ENCODE measurements around the gene TICRR. TPM values are rescaled to one million over a fixed set of nuclear protein-coding genes. Genes with fewer than 3 reads are reported as not detected.
A peak's percentile ranks its signal among the peaks of the same experiment; 100 is the strongest.

Gene TICRR
- polyA plus RNA-seq, 2 of the 4 experiments (the other 2 are of a cell fraction) = 7.8 to 11.6 TPM

DNA sequence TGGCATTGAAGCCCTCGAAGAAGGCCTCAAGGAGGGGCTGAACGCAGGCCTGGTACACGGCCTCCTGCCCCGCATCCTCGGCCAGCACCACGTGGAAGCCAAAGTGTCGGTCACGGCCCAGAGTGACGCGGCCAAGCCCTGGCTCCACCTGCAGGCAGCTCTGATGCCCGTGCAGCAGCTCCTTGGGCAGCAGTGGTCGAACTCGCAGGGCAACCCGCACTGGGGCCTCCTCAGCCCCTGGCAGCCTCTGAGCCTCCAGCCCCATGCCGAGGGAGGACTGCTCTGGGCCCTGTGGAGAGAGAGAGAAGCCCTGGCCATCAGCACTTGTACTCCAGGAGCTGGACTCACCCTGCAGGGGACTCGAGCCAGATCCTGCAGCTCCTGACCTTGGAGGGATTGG, 77.4 kb downstream of the TICRR start:
- CTCF ChIA-PET = interaction anchor here (1.2 to 1.9 kb wide), 5 partner anchors 10 to 294 kb away, joined by 3 to 5 read pairs (median 3); no protein-coding TSS in a partner anchor
- Histone ChIP-seq H3K4me3 (no peak overlapping the region), H3K9me3 (no peaks in the 10 kb centered on the region), H3K4me2 (no peak overlapping the region), H3K27ac (no peak overlapping the region), H3K4me1 (peaks cover 4% of the 10 kb centered on the region; the same call in 1 of the 3 replicates)
- TF ChIP-seq, protein P1, sequence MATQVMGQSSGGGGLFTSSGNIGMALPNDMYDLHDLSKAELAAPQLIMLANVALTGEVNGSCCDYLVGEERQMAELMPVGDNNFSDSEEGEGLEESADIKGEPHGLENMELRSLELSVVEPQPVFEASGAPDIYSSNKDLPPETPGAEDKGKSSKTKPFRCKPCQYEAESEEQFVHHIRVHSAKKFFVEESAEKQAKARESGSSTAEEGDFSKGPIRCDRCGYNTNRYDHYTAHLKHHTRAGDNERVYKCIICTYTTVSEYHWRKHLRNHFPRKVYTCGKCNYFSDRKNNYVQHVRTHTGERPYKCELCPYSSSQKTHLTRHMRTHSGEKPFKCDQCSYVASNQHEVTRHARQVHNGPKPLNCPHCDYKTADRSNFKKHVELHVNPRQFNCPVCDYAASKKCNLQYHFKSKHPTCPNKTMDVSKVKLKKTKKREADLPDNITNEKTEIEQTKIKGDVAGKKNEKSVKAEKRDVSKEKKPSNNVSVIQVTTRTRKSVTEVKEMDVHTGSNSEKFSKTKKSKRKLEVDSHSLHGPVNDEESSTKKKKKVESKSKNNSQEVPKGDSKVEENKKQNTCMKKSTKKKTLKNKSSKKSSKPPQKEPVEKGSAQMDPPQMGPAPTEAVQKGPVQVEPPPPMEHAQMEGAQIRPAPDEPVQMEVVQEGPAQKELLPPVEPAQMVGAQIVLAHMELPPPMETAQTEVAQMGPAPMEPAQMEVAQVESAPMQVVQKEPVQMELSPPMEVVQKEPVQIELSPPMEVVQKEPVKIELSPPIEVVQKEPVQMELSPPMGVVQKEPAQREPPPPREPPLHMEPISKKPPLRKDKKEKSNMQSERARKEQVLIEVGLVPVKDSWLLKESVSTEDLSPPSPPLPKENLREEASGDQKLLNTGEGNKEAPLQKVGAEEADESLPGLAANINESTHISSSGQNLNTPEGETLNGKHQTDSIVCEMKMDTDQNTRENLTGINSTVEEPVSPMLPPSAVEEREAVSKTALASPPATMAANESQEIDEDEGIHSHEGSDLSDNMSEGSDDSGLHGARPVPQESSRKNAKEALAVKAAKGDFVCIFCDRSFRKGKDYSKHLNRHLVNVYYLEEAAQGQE (IDR thresholded peaks at IDR 0.05) = no peak
- TF ChIP-seq ZC3H11A (IDR thresholded peaks at IDR 0.05) (no peak), MAZ (IDR thresholded peaks at IDR 0.05; ENCODE audit: borderline replicate concordance, low read depth, low read length) (no peak), CBX8 (IDR thresholded peaks at IDR 0.05) (no peak), KDM1A (IDR thresholded peaks at IDR 0.05; ENCODE audit: low read depth) (no peak), PHF8 (IDR thresholded peaks at IDR 0.05; ENCODE audit: borderline replicate concordance, low read depth) (no peak), RCOR1 (IDR thresholded peaks at IDR 0.05; ENCODE audit: low read depth, low read length) (no peak)
- TF ChIP-seq, protein P2, sequence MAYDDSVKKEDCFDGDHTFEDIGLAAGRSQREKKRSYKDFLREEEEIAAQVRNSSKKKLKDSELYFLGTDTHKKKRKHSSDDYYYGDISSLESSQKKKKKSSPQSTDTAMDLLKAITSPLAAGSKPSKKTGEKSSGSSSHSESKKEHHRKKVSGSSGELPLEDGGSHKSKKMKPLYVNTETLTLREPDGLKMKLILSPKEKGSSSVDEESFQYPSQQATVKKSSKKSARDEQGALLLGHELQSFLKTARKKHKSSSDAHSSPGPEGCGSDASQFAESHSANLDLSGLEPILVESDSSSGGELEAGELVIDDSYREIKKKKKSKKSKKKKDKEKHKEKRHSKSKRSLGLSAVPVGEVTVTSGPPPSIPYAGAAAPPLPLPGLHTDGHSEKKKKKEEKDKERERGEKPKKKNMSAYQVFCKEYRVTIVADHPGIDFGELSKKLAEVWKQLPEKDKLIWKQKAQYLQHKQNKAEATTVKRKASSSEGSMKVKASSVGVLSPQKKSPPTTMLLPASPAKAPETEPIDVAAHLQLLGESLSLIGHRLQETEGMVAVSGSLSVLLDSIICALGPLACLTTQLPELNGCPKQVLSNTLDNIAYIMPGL (CRISPR knock-in tag; IDR thresholded peaks at IDR 0.05; ENCODE audit: borderline replicate concordance) = no peak
- 90% methylated on average over 15 of the region's 16 CpGs for WGBS (ENCODE audit: missing lambda C conversion rate)
- no peak for FAIRE-seq
- peak; percentile 9 to 10; a peak in 1 of 6 replicates for ATAC-seq
- DNase-seq (ENCODE audit: low read depth in 1 of 2, low spot score in 1 of 2) = no peak
- POLR2A ChIA-PET = interaction anchor here (0.7 kb wide), 1 partner anchor 241 kb away, joined by 3 read pairs; the partner anchor contains the start of gene AP3S2

DNA sequence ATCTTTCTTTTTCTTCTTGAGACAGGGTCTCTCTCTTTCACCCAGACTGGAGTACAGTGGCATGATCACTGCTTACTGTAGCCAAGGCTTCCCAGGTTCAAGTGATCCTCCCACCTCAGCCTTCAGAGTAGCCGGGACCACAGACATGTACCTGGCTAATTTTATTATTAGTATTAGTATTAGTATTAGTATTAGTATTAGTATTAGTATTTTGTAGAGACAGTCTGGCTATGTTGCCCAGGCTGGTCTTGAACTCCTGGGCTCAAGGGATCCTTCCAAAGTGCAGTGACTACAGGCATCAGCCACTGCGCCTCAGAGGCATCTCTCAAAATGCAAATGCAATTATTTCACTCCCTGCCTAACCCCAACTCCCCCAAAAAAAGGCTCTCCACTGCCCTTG, 78.3 kb downstream of the TICRR start:
- 97% methylated on average over 2 of the region's 2 CpGs for WGBS (ENCODE audit: missing lambda C conversion rate)
- no peak for ATAC-seq
- POLR2A ChIA-PET = interaction anchor here (0.7 kb wide), 1 partner anchor 240 kb away, joined by 3 read pairs; the partner anchor contains the start of gene AP3S2
- CTCF ChIA-PET = interaction anchor here (1.6 to 1.8 kb wide), 2 partner anchors 11 to 48 kb away, joined by 3 to 5 read pairs; no protein-coding TSS in a partner anchor
- TF ChIP-seq, protein P3, sequence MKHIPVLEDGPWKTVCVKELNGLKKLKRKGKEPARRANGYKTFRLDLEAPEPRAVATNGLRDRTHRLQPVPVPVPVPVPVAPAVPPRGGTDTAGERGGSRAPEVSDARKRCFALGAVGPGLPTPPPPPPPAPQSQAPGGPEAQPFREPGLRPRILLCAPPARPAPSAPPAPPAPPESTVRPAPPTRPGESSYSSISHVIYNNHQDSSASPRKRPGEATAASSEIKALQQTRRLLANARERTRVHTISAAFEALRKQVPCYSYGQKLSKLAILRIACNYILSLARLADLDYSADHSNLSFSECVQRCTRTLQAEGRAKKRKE (CRISPR knock-in tag; IDR thresholded peaks at IDR 0.05; ENCODE audit: low read depth) = no peak
- TF ChIP-seq NR3C1 (IDR thresholded peaks at IDR 0.05) (no peak), EHF (CRISPR knock-in tag; IDR thresholded peaks at IDR 0.05) (no peak), FOSL2 (IDR thresholded peaks at IDR 0.05) (no peak), FOSL2 (CRISPR knock-in tag; IDR thresholded peaks at IDR 0.05) (no peak)
- DNase-seq (ENCODE audit: low read depth in 1 of 2, low spot score in 1 of 2) = no peak
- no peaks in the 10 kb centered on the region for H3K9me3 ChIP-seq
- H3K4me1 ChIP-seq = peaks cover 4% of the 10 kb centered on the region; the same call in 1 of the 3 replicates
- H3K4me2 ChIP-seq = no peak overlapping the region
- no peak overlapping the region for H3K27ac ChIP-seq
- FAIRE-seq = no peak
- H3K4me3 ChIP-seq = no peak overlapping the region

DNA sequence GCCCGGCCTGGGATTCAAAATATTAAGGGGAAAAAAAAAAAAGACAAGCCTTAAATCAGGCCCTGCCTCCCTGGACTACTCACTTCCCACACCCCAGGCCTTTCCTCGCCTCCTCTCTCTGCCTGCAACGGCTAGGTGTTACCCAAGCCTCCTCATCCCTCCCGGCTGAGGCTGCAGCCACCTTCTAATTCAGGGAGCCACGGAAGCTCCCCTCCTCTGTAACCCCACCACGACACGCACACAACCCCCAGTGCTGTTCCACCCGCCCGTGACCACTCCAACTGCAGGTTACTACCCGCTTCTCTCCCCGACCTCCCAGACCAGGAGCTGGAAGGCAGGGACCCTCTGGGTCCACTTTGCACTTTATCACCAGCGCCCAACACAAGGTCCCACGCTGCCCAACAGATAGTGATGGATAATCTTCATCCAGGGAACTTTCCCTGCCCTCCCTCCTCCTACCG, 79.1 kb downstream of the TICRR start:
- Histone ChIP-seq H3K9me3 (no peaks in the 10 kb centered on the region), H3K4me3 (peak overlapping the region; percentile 71), H3K27ac (peak overlapping the region; percentile 73 to 87), H3K4me1 (peaks cover 4% of the 10 kb centered on the region; the same call in 1 of the 3 replicates), H3K4me2 (peak overlapping the region; percentile 94)
- no peak for FAIRE-seq
- ATAC-seq = peak in 1 of 2 experiments; percentile 11; a peak in 2 of 6 replicates
- TF ChIP-seq, protein P2 (CRISPR knock-in tag; IDR thresholded peaks at IDR 0.05; ENCODE audit: borderline replicate concordance) = no peak
- TF ChIP-seq, protein P4, sequence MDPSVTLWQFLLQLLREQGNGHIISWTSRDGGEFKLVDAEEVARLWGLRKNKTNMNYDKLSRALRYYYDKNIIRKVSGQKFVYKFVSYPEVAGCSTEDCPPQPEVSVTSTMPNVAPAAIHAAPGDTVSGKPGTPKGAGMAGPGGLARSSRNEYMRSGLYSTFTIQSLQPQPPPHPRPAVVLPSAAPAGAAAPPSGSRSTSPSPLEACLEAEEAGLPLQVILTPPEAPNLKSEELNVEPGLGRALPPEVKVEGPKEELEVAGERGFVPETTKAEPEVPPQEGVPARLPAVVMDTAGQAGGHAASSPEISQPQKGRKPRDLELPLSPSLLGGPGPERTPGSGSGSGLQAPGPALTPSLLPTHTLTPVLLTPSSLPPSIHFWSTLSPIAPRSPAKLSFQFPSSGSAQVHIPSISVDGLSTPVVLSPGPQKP (IDR thresholded peaks at IDR 0.05; ENCODE audit: low read depth, low read length) = no peak
- no peak for TF ChIP-seq CEBPB (IDR thresholded peaks at IDR 0.05)
- TF ChIP-seq POLR2A (IDR thresholded peaks at IDR 0.05; ENCODE audit: low read length) = no peak
- TF ChIP-seq ZC3H11A (IDR thresholded peaks at IDR 0.05) = no peak
- no peak for TF ChIP-seq HDAC2 (IDR thresholded peaks at IDR 0.05)
- no peak for TF ChIP-seq ZSCAN20 (CRISPR knock-in tag; IDR thresholded peaks at IDR 0.05)
- TF ChIP-seq RNF2 (IDR thresholded peaks at IDR 0.05; ENCODE audit: borderline replicate concordance, low read depth) = no peak
- WGBS (ENCODE audit: missing lambda C conversion rate) = 84% methylated on average over 14 of the region's 14 CpGs
- ChIA-PET CTCF (interaction anchor here (1.0 to 1.8 kb wide), 5 partner anchors 8 to 48 kb away, joined by 3 to 7 read pairs (median 4); no protein-coding TSS in a partner anchor), POLR2A (interaction anchor here (0.6 to 1.5 kb wide), 2 partner anchors 61 to 79 kb away, joined by 3 read pairs; partner anchors contain the start of gene TICRR)
- no peak for DNase-seq (ENCODE audit: low read depth in 1 of 2, low spot score in 1 of 2)
